ENCODE data around the gene KIF11. TPM values are rescaled to one million over a fixed set of nuclear protein-coding genes. Genes with fewer than 3 reads are reported as not detected.

KIF11 gene
- total RNA-seq, 1 experiment from 2014 or later = 42.6 TPM

- peak; percentile 36 for DNase-seq (ENCODE audit: low spot score)
Observed at GRCh38 chr10:92702301-92702916, 109.5 kb downstream of the KIF11 start.

Other genes with a start within 250 kb of the KIF11 start
- gene IDE, start 19.0 kb upstream of the KIF11 start, total RNA-seq (2014; rRNA removed; shearing (Covaris generic)) = 37.5 and 45.8 TPM in 2 replicates
- not detected in 2 replicates for gene HHEX, start 96.8 kb downstream of the KIF11 start, total RNA-seq (2014; rRNA removed; shearing (Covaris generic))